HepG2 (cell line): ENCODE measurements around the gene CD209. TPM values are rescaled to one million over a fixed set of nuclear protein-coding genes. Genes with fewer than 3 reads are reported as not detected.

Experiments
- ATAC-seq: fragments of 200-7000 bp; cut with Tn5 transposase; 3 replicates; pipeline ENCODE4 v1.9.1; 2020; ENCODE audit warnings: mild to moderate bottlenecking, moderate library complexity
- BruUV-seq: library from RNA; stranded (reverse); fragments of 400-500 nt; replicated peaks from 2 replicates; lab custom pipeline; 2021; lab: Mats Ljungman, UMichigan
- CTCF ChIA-PET: fragments of 300-600 bp; formaldehyde crosslinking; extraction: SDS; loops from one replicate; lab custom pipeline; 2021; ENCODE audit warnings: low total read pairs, inconsistent platforms, low intra/inter-chr PET ratio; lab: Yijun Ruan, JAX
- POLR2A ChIA-PET: fragments of 350-600 bp; sonication (Branson Sonifier 250); formaldehyde crosslinking; loops from one replicate; lab custom pipeline; 2020; ENCODE audit warnings: antibody characterized with exemption, inconsistent platforms; lab: Yijun Ruan, JAX
- DNase-seq: peaks from one replicate; pipeline ENCODE4 v3.0.0-alpha.2; 2015; ENCODE audit warnings: low spot score
- FAIRE-seq: peaks from 3 replicates; lab custom pipeline; 2011; peaks lifted over from hg19 to GRCh38; lab: Jason Lieb, UNC
- H2AFZ ChIP-seq: one replicate; pipeline ENCODE4 v1.6.1; 2011; ENCODE audit warnings: low read length, inconsistent platforms
- H3K27ac ChIP-seq: fragments of 300-600 bp; 3 replicates; pipeline ENCODE4 v1.8.0; 2011; ENCODE audit warnings: mixed run types, mild to moderate bottlenecking, mixed read lengths, low read length, inconsistent platforms; ENCODE audit not compliant: insufficient read depth; ENCODE audit errors: extremely low read length
- H3K27me3 ChIP-seq, 2 experiments: fragments of 200-600 bp in 1 of 2; 2 replicates in 1 of 2; 3 replicates in 1 of 2; pipeline versions ENCODE4 v1.6.0 to v1.8.0; 2011; ENCODE audit warnings: low read length in 2 of 2, mild to moderate bottlenecking in 2 of 2, moderate library complexity in 2 of 2, inconsistent platforms in 1 of 2; ENCODE audit not compliant: insufficient read depth in 2 of 2, control insufficient read depth in 1 of 2
- H3K36me3 ChIP-seq, 2 experiments: fragments of 200-600 bp in 1 of 2; replicated peaks in 1 of 2; 2 replicates in 1 of 2; 3 replicates in 1 of 2; pipeline versions ENCODE4 v1.5.1 to v1.8.0; 2011; ENCODE audit warnings: low read length in 2 of 2, inconsistent platforms in 1 of 2; ENCODE audit not compliant: insufficient read depth in 2 of 2, control insufficient read depth in 1 of 2
- H3K4me1 ChIP-seq: 2 replicates; pipeline ENCODE4 v1.5.1; 2012; ENCODE audit warnings: low read length, inconsistent platforms; ENCODE audit not compliant: insufficient read depth
- H3K4me2 ChIP-seq: 2 replicates; pipeline ENCODE4 v1.6.0; 2011; ENCODE audit warnings: low read depth, low read length, inconsistent platforms
- H3K4me3 ChIP-seq, 3 experiments: fragments of 200-600 bp in 1 of 3; sonication (generic), shearing (Covaris generic) in 1 of 3; replicated peaks in 1 of 3; 2 replicates each; pipeline ENCODE4 v1.5.1; 2011 to 2016; ENCODE audit warnings: low read length in 3 of 3, inconsistent platforms in 2 of 3, low read depth in 2 of 3, mild to moderate bottlenecking in 2 of 3, control low read depth in 1 of 3, mixed read lengths in 1 of 3; ENCODE audit not compliant: insufficient read depth in 1 of 3
- H3K79me2 ChIP-seq: one replicate; pipeline ENCODE4 v1.6.1; 2011; ENCODE audit warnings: low read length, inconsistent platforms; ENCODE audit not compliant: insufficient read depth
- H3K9ac ChIP-seq: 2 replicates; pipeline ENCODE4 v1.6.0; 2011; ENCODE audit warnings: mild to moderate bottlenecking, low read depth, low read length, inconsistent platforms; ENCODE audit not compliant: insufficient read depth
- H3K9me3 ChIP-seq: 2 replicates; pipeline ENCODE4 v1.5.1; 2012; ENCODE audit warnings: mild to moderate bottlenecking, low read length
- H4K20me1 ChIP-seq: 2 replicates; pipeline ENCODE4 v1.6.0; 2011; ENCODE audit warnings: inconsistent platforms, mild to moderate bottlenecking, low read length, moderate library complexity; ENCODE audit not compliant: insufficient read depth
- GPN1 ChIP-seq: sonication (generic); formaldehyde crosslinking; IDR thresholded peaks from 2 replicates; pipeline ENCODE4 v1.5.1; 2020; ENCODE audit warnings: missing genetic modification reagents, borderline replicate concordance
- JUND ChIP-seq: sonication (generic); formaldehyde crosslinking; IDR thresholded peaks from 2 replicates; pipeline ENCODE4 v1.8.0; 2022; ENCODE audit warnings: mild to moderate bottlenecking, missing genetic modification reagents
- MAF1 ChIP-seq: sonication (generic); formaldehyde crosslinking; IDR thresholded peaks from 2 replicates; pipeline ENCODE4 v1.5.0; 2020; ENCODE audit warnings: missing genetic modification reagents, borderline replicate concordance
- SOX6 ChIP-seq, 2 experiments: fragments of 450-650 bp in 1 of 2; sonication (generic) in 1 of 2; formaldehyde crosslinking in 1 of 2; IDR thresholded peaks; 2 replicates each; pipeline versions ENCODE4 v1.4.0 to v1.6.1; 2017 to 2020; ENCODE audit warnings: antibody characterized with exemption in 1 of 2, mild to moderate bottlenecking in 1 of 2, missing genetic modification reagents in 1 of 2
- STAT5B ChIP-seq: sonication (generic); formaldehyde crosslinking; IDR thresholded peaks from 2 replicates; pipeline ENCODE4 v1.4.0; 2020; ENCODE audit warnings: missing genetic modification reagents
- U2AF2 ChIP-seq: fragments of 200-400 bp; formaldehyde crosslinking; IDR thresholded peaks from 2 replicates; pipeline ENCODE4 v1.6.1; 2017; ENCODE audit warnings: low read depth, mild to moderate bottlenecking, low read length
- ZMYM2 ChIP-seq: sonication (generic); formaldehyde crosslinking; IDR thresholded peaks from 2 replicates; pipeline ENCODE4 v1.8.0; 2022; ENCODE audit warnings: mild to moderate bottlenecking, missing genetic modification reagents
- ZNF614 ChIP-seq: IDR thresholded peaks from 2 replicates; pipeline ENCODE4 v1.6.1; 2018; ENCODE audit warnings: missing biosample characterization, missing genetic modification reagents, inconsistent platforms, borderline replicate concordance
- WGBS: methylation state at CpG from one replicate; pipeline ENCODE4 v1.1.6; 2017; ENCODE audit warnings: low lambda C conversion rate; 5-methylcytosine and 5-hydroxymethylcytosine counted together
- in situ Hi-C: cut with HindIII; loops from 2 replicates; pipeline ENCODE4 v1.10.0; 2017; ENCODE audit warnings: low pct_unique_long_range_greater_than_20kb; ENCODE audit not compliant: extremely low pct_ligation_motif_present
- intact Hi-C: fragments of 100-400 bp; cut with micrococcal nuclease; formaldehyde crosslinking; loops from one replicate; pipeline ENCODE4 v1.10.0; 2022; ENCODE audit not compliant: unreplicated experiment
- polyA plus RNA-seq, 8 experiments: library from polyadenylated mRNA; depleted of rRNA in 3 of 8; stranded (reverse) in 7 of 8; unstranded in 1 of 8; fragments of >200 nt; fragmentation: Illumina TruSeq in 4 of 8; extraction: Trizol in 4 of 8; gene quantifications; 2 replicates each; pipeline versions ENCODE4 v1.2.1 to v1.2.3, GENCODE V29; 2011 to 2016; ENCODE audit warnings: low read depth in 4 of 8, missing spikeins in 1 of 8, mixed read lengths in 1 of 8; ENCODE audit not compliant: insufficient read depth in 1 of 8
- total RNA-seq, 5 experiments: library from RNA; depleted of rRNA; stranded (reverse); fragments of >200 nt; fragmentation: Illumina TruSeq; extraction: Trizol; gene quantifications; 2 replicates each; pipeline ENCODE4 v1.2.3, GENCODE V29; 2016; ENCODE audit warnings: low read depth in 1 of 5
- TF ChIP-seq, protein P1 (sequence below): conservative IDR thresholded peaks from 2 replicates; pipeline ENCODE4 v1.6.1; 2018; ENCODE audit warnings: missing genetic modification reagents

The CD209 gene
- total and polyA plus RNA-seq, 2 of the 13 experiments (the other 11 are each of a cell fraction or from before 2014, with no cell fraction given), result not detected

DNA sequence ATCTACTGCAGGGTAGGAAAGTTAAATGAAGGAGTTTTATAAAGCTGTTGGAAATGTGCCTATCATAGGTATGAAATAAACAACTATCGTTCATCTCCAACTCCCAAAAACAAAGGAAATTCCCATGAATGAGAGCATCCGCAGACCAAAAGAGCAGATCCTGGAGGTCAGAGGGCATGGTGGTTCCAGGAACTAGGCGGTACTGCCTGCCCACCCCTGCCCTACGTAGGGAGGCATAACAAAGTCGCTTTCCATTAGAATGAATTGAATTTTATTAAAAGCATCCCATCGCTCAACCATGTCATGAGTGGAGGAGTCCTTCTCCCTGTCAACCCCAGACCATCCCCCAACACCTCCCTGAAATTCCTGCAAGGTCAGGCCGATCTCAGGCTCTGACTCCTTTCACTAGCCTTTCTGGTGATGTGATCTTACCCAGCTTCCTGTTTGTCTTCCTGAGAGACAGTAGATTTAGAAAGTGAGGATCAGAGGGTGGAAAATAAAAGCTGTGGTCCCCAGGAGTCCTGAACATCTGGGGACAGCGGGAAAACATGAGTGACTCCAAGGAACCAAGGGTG, 15.5 kb upstream of the CD209 start, which contains the start of gene CLEC4M:
Gene CLEC4M, plus strand, starts transcription at position 525 of the 575 bp plus-strand sequence. Its CDS starts 24 bp downstream, at position 549.
- POLR2A ChIA-PET, result no interaction called here
- H3K27me3 ChIP-seq, result peaks cover 2 to 3% of the 10 kb centered on the region in 2 experiments; a peak in 2 of 5 replicates
- no peak for ATAC-seq
- intact Hi-C loops, result no loop called here
- in situ Hi-C loops, result no loop called here
- H3K4me1 ChIP-seq, result no peaks in the 10 kb centered on the region
- CTCF ChIA-PET, result no interaction called here
- no peak within 1 kb of the TSS for H3K4me2 ChIP-seq
- TF ChIP-seq U2AF2 (no peak), SOX6 (IDR thresholded peaks at IDR 0.05) (no peak), SOX6 (CRISPR knock-in tag; IDR thresholded peaks at IDR 0.05) (no peak), ZMYM2 (CRISPR knock-in tag) (no peak), ZNF614 (CRISPR knock-in tag) (no peak), JUND (CRISPR knock-in tag) (no peak), MAF1 (CRISPR knock-in tag) (no peak), GPN1 (CRISPR knock-in tag) (no peak), STAT5B (CRISPR knock-in tag) (no peak)
- TF ChIP-seq, protein P1, sequence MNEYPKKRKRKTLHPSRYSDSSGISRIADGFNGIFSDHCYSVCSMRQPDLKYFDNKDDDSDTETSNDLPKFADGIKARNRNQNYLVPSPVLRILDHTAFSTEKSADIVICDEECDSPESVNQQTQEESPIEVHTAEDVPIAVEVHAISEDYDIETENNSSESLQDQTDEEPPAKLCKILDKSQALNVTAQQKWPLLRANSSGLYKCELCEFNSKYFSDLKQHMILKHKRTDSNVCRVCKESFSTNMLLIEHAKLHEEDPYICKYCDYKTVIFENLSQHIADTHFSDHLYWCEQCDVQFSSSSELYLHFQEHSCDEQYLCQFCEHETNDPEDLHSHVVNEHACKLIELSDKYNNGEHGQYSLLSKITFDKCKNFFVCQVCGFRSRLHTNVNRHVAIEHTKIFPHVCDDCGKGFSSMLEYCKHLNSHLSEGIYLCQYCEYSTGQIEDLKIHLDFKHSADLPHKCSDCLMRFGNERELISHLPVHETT, result no peak
- TF ChIP-seq, all 625 proteins: peak for 0
- Histone ChIP-seq H3K27ac (no peak within 1 kb of the TSS), H3K9ac (no peak within 1 kb of the TSS), H4K20me1 (no peaks in the 10 kb centered on the region), H3K4me3 (no peak within 1 kb of the TSS), H3K36me3 (no peaks in the 10 kb centered on the region), H2AFZ (no peak within 1 kb of the TSS), H3K79me2 (no peaks in the 10 kb centered on the region), H3K9me3 (peaks cover 22% of the 10 kb centered on the region)
- WGBS, result 8% methylated on average over 8 of the region's 8 CpGs
- DNase-seq, result no peak
- FAIRE-seq, result no peak
- BruUV-seq, result no TSS peak
